CD14-positive monocyte (primary cell): ENCODE data around the gene C17orf50. TPM values are rescaled to one million over a fixed set of nuclear protein-coding genes. Genes with fewer than 3 reads are reported as not detected.
A peak's percentile ranks its signal among the peaks of the same experiment; 100 is the strongest.

Experiments used
- DNase-seq, 3 donors: peaks; one replicate each; pipeline ENCODE4 v3.0.0-alpha.2; 2011 to 2022
- H2AFZ ChIP-seq: 2 replicates; pipeline ENCODE4 v1.6.0; 2012; ENCODE audit warnings: mild to moderate bottlenecking, low read depth, low read length, inconsistent platforms; ENCODE audit not compliant: insufficient read depth, poor library complexity, severe bottlenecking
- H3K27ac ChIP-seq, 2 donors: 1 replicate in 1 of 2; 2 replicates in 1 of 2; pipeline ENCODE4 v1.5.1; 2012 to 2013; ENCODE audit warnings: low read length in 2 of 2, control low read depth in 1 of 2, inconsistent platforms in 1 of 2, low read depth in 1 of 2, mild to moderate bottlenecking in 1 of 2
- H3K27me3 ChIP-seq, 2 donors: one replicate each; pipeline versions ENCODE4 v1.6.0 to v1.6.1; 2011 to 2013; ENCODE audit warnings: low read length in 2 of 2; ENCODE audit not compliant: control insufficient read depth in 2 of 2, insufficient read depth in 2 of 2
- H3K36me3 ChIP-seq, 2 donors: replicated peaks in 1 of 2; 1 replicate in 1 of 2; 2 replicates in 1 of 2; pipeline versions ENCODE4 v1.5.1 to v1.6.1; 2012 to 2013; ENCODE audit warnings: low read length in 2 of 2, control low read depth in 1 of 2, inconsistent platforms in 1 of 2, mild to moderate bottlenecking in 1 of 2; ENCODE audit not compliant: insufficient read depth in 2 of 2, control insufficient read depth in 1 of 2
- H3K4me1 ChIP-seq, 2 donors: 1 replicate in 1 of 2; 2 replicates in 1 of 2; pipeline versions ENCODE4 v1.5.1 to v1.6.1; 2012 to 2013; ENCODE audit warnings: low read length in 2 of 2, control low read depth in 1 of 2, inconsistent platforms in 1 of 2, mild to moderate bottlenecking in 1 of 2, moderate library complexity in 1 of 2; ENCODE audit not compliant: insufficient read depth in 2 of 2, control insufficient read depth in 1 of 2
- H3K4me2 ChIP-seq: replicated peaks from 2 replicates; pipeline ENCODE3; 2012; ENCODE audit warnings: low read length, moderate library complexity, mild to moderate bottlenecking; ENCODE audit not compliant: poor library complexity, severe bottlenecking; ENCODE audit errors: extremely low read depth
- H3K4me3 ChIP-seq, 3 experiments: fragments of 200-600 bp in 1 of 3; sonication (generic) in 1 of 3; replicated peaks in 1 of 3; 1 replicate in 2 of 3; 2 replicates in 1 of 3; pipeline ENCODE4 v1.5.1; 2011 to 2013; ENCODE audit warnings: low read length in 3 of 3, mild to moderate bottlenecking in 3 of 3, control low read depth in 2 of 3, low read depth in 2 of 3, inconsistent platforms in 1 of 3, moderate library complexity in 1 of 3
- H3K79me2 ChIP-seq: 2 replicates; pipeline ENCODE4 v1.6.0; 2012; ENCODE audit warnings: mild to moderate bottlenecking, control low read depth, inconsistent platforms, low read length, moderate library complexity; ENCODE audit not compliant: insufficient read depth
- H3K9ac ChIP-seq: 2 replicates; pipeline ENCODE4 v1.6.0; 2017; ENCODE audit warnings: low read length, mild to moderate bottlenecking; ENCODE audit not compliant: insufficient read depth, poor library complexity, severe bottlenecking
- H3K9me3 ChIP-seq, 2 donors: replicated peaks in 1 of 2; 1 replicate in 1 of 2; 2 replicates in 1 of 2; pipeline versions ENCODE4 v1.5.1 to v1.6.1; 2012 to 2013; ENCODE audit warnings: low read length in 2 of 2, control low read depth in 1 of 2; ENCODE audit not compliant: control insufficient read depth in 1 of 2, insufficient read depth in 1 of 2
- H4K20me1 ChIP-seq: 2 replicates; pipeline ENCODE4 v1.6.0; 2012; ENCODE audit warnings: mild to moderate bottlenecking, low read length, control low read depth, moderate library complexity; ENCODE audit not compliant: insufficient read depth
- H3K27ac Mint-ChIP-seq, 7 donors: one replicate each; pipeline ENCODE4 v1.8.0; 2020; ENCODE audit warnings: mild to moderate bottlenecking in 7 of 7, mixed read lengths in 7 of 7, moderate library complexity in 6 of 7, inconsistent platforms in 2 of 7
- H3K27me3 Mint-ChIP-seq, 3 donors: one replicate each; pipeline ENCODE4 v1.8.0; 2021 to 2022; ENCODE audit warnings: low read depth in 3 of 3, mild to moderate bottlenecking in 3 of 3, mixed read lengths in 3 of 3, moderate library complexity in 3 of 3, inconsistent platforms in 1 of 3
- H3K36me3 Mint-ChIP-seq, 2 donors: one replicate each; pipeline ENCODE4 v1.8.0; 2020; ENCODE audit warnings: mixed read lengths in 2 of 2, inconsistent platforms in 1 of 2, mild to moderate bottlenecking in 1 of 2
- H3K4me1 Mint-ChIP-seq: one replicate; pipeline ENCODE4 v1.8.0; 2020; ENCODE audit warnings: mild to moderate bottlenecking, mixed read lengths
- H3K4me3 Mint-ChIP-seq, 2 donors: one replicate each; pipeline ENCODE4 v1.8.0; 2020; ENCODE audit warnings: mild to moderate bottlenecking in 2 of 2, mixed read lengths in 2 of 2, moderate library complexity in 1 of 2
- H3K9me3 Mint-ChIP-seq, 7 donors: one replicate each; pipeline ENCODE4 v1.8.0; 2020 to 2022; ENCODE audit warnings: mixed read lengths in 7 of 7, mild to moderate bottlenecking in 6 of 7, moderate library complexity in 6 of 7, inconsistent platforms in 2 of 7
- CTCF ChIP-seq: fragments of 200-600 bp; IDR thresholded peaks from one replicate; pipeline ENCODE4 v1.8.0; 2022; ENCODE audit warnings: antibody characterized with exemption, mild to moderate bottlenecking
- WGBS: methylation state at CpG from one replicate; pipeline ENCODE4 v1.1.5; 2013; ENCODE audit warnings: missing lambda C conversion rate; ENCODE audit not compliant: insufficient coverage; 5-methylcytosine and 5-hydroxymethylcytosine counted together
- intact Hi-C, 2 donors: fragments of 100-400 bp; cut with micrococcal nuclease; formaldehyde crosslinking; loops; one replicate each; pipeline versions ENCODE4 v1.15.0 to v1.15.1; 2023
- polyA plus RNA-seq, 3 donors: library from polyadenylated mRNA; depleted of rRNA in 1 of 3; unstranded in 2 of 3; stranded (reverse) in 1 of 3; fragments of 300-500 nt in 2 of 3; fragments of >200 nt in 1 of 3; fragmentation: Illumina TruSeq in 2 of 3; gene quantifications; 1 replicate in 2 of 3; 2 replicates in 1 of 3; pipeline ENCODE4 v1.2.3, GENCODE V29; 2012 to 2021

Gene C17orf50
- polyA plus RNA-seq, 3 donors: 0.23 TPM; not detected in 2

GRCh38 chr17:35763767-35764122 lies 3.1 kb downstream of the C17orf50 start:
- Histone ChIP-seq H3K9ac (no peak overlapping the region), H3K79me2 (no peaks in the 10 kb centered on the region), H3K36me3 (no peaks in the 10 kb centered on the region), H3K9me3 (no peaks in the 10 kb centered on the region), H3K4me1 (peaks cover 9 to 13% of the 10 kb centered on the region in 2 donors), H3K4me2 (peak overlapping the region; percentile 92), H3K4me3 (peak overlapping the region in 1 of 3 experiments; percentile 76), H2AFZ (peak overlapping the region; percentile 89), H3K27me3 (peaks cover 3 to 17% of the 10 kb centered on the region in 2 donors), H3K27ac (no peak overlapping the region), H4K20me1 (no peaks in the 10 kb centered on the region)
- H3K36me3 Mint-ChIP-seq: no peaks in the 10 kb centered on the region
- peaks cover 9% of the 10 kb centered on the region for H3K4me1 Mint-ChIP-seq
- H3K27me3 Mint-ChIP-seq: peaks cover 19 to 32% (median 30%) of the 10 kb centered on the region in 3 donors
- TF ChIP-seq CTCF: no peak
- peak overlapping the region in 2 of 7 donors; percentile 41 to 57 for H3K27ac Mint-ChIP-seq
- peaks cover 0 to 4% (median 0%) of the 10 kb centered on the region in 7 donors for H3K9me3 Mint-ChIP-seq
- peak overlapping the region; percentile 51 to 84 for H3K4me3 Mint-ChIP-seq
- 8% methylated on average over 13 of the region's 17 CpGs for WGBS
- intact Hi-C loops: loop anchor here (2.0 kb wide), 2 partner anchors 41 to 45 kb away; partner anchors contain the start of gene TAF15 (in 1 of the 2)
- DNase-seq: no peak

- WGBS: under 1% methylated on average over 72 of the region's 75 CpGs
- H3K36me3 ChIP-seq: no peaks in the 10 kb centered on the region
- peak overlapping the region; percentile 41 to 76 (median 43) for H3K4me3 ChIP-seq
- H3K4me1 ChIP-seq: peaks cover 9 to 13% of the 10 kb centered on the region in 2 donors
- peak; percentile 97 for TF ChIP-seq CTCF
- peak overlapping the region; percentile 83 to 97 for H3K4me3 Mint-ChIP-seq
- peaks cover 9% of the 10 kb centered on the region for H3K4me1 Mint-ChIP-seq
- H3K27me3 ChIP-seq: peaks cover 3 to 17% of the 10 kb centered on the region in 2 donors
- no peaks in the 10 kb centered on the region for H4K20me1 ChIP-seq
- no peak overlapping the region for H3K27ac ChIP-seq
- H3K27me3 Mint-ChIP-seq: peaks cover 19 to 31% (median 30%) of the 10 kb centered on the region in 3 donors
- peak overlapping the region; percentile 92 for H3K4me2 ChIP-seq
- intact Hi-C loops: loop anchor here (2.0 kb wide), 2 partner anchors 40 to 44 kb away; partner anchors contain the start of gene TAF15 (in 1 of the 2)
- peak overlapping the region; percentile 89 for H2AFZ ChIP-seq
- DNase-seq: peak; percentile 80 to 85 (median 80)
- peak overlapping the region; percentile 63 for H3K9ac ChIP-seq
- peak overlapping the region in 1 of 7 donors; percentile 41 for H3K27ac Mint-ChIP-seq
- H3K79me2 ChIP-seq: no peaks in the 10 kb centered on the region
- no peaks in the 10 kb centered on the region for H3K9me3 ChIP-seq
- H3K9me3 Mint-ChIP-seq: peaks cover 0 to 4% (median 0%) of the 10 kb centered on the region in 7 donors
- no peaks in the 10 kb centered on the region for H3K36me3 Mint-ChIP-seq
Measured at GRCh38 chr17:35764123-35764991, 3.7 kb downstream of the C17orf50 start.
